KMS-11 (cell line): ENCODE data around the gene MYLK2.

Experiments used
- H2AFZ ChIP-seq: fragments of 200-600 bp; sonication (generic); 2 replicates; pipeline ENCODE4 v1.6.1; 2016; ENCODE audit warnings: antibody characterized with exemption, mixed run types, low read depth
- H3K27ac ChIP-seq: fragments of 200-600 bp; sonication (generic); 2 replicates; pipeline ENCODE4 v1.6.1; 2016; ENCODE audit warnings: mild to moderate bottlenecking, mixed run types
- H3K27me3 ChIP-seq: fragments of 200-600 bp; sonication (generic); 2 replicates; pipeline ENCODE4 v1.6.1; 2017; ENCODE audit warnings: mild to moderate bottlenecking, low read depth, mixed run types, moderate library complexity; ENCODE audit not compliant: insufficient read depth
- H3K36me3 ChIP-seq: fragments of 200-600 bp; sonication (generic); 2 replicates; pipeline ENCODE4 v1.6.1; 2017; ENCODE audit warnings: mild to moderate bottlenecking, mixed run types; ENCODE audit not compliant: insufficient read depth
- H3K4me1 ChIP-seq: fragments of 200-600 bp; sonication (generic); 2 replicates; pipeline ENCODE4 v1.6.1; 2016; ENCODE audit warnings: mild to moderate bottlenecking, low read depth, mixed run types; ENCODE audit not compliant: poor library complexity, severe bottlenecking
- H3K4me2 ChIP-seq: fragments of 200-600 bp; sonication (generic); 2 replicates; pipeline ENCODE4 v1.7.0; 2016; ENCODE audit warnings: mild to moderate bottlenecking, mixed run types
- H3K4me3 ChIP-seq: fragments of 200-600 bp; sonication (generic); IDR thresholded peaks from 2 replicates; pipeline ENCODE4 v1.6.1; 2017; ENCODE audit warnings: low read depth, low read length, mixed read lengths; ENCODE audit not compliant: insufficient read depth
- H3K79me2 ChIP-seq: fragments of 200-600 bp; sonication (generic); 2 replicates; pipeline ENCODE4 v1.6.1; 2016; ENCODE audit warnings: low read depth, mixed run types; ENCODE audit not compliant: insufficient read depth
- H3K9ac ChIP-seq: fragments of 200-600 bp; sonication (generic); 2 replicates; pipeline ENCODE4 v1.6.1; 2016; ENCODE audit warnings: mild to moderate bottlenecking, mixed run types
- H4K20me1 ChIP-seq: fragments of 200-600 bp; sonication (generic); 2 replicates; pipeline ENCODE4 v1.6.1; 2016; ENCODE audit warnings: mild to moderate bottlenecking, mixed run types; ENCODE audit not compliant: insufficient read depth
- CTCF ChIP-seq: fragments of 200-600 bp; sonication (generic); conservative IDR thresholded peaks from 2 replicates; pipeline ENCODE4 v1.6.1; 2017; ENCODE audit warnings: low read depth, mild to moderate bottlenecking, antibody characterized with exemption, low read length, moderate library complexity, mixed read lengths

MYLK2 gene

GRCh38 chr20:31819083-31819784, at the start of gene MYLK2:
Gene MYLK2 (plus strand): TSS chr20:31819356. CDS start chr20:31819581, 225 bp downstream.
- Histone ChIP-seq H3K4me2 (no peak within 1 kb of the TSS), H2AFZ (no peak within 1 kb of the TSS), H3K4me3 (no peak within 1 kb of the TSS), H3K9ac (no peak within 1 kb of the TSS), H4K20me1 (no peaks in the 10 kb centered on the region), H3K36me3 (no peaks in the 10 kb centered on the region), H3K27ac (no peak within 1 kb of the TSS), H3K79me2 (no peaks in the 10 kb centered on the region), H3K27me3 (peaks cover 5% of the 10 kb centered on the region; the same call in 1 of the 2 replicates), H3K4me1 (peaks cover 20% of the 10 kb centered on the region)
- no peak for TF ChIP-seq CTCF

- Histone ChIP-seq H2AFZ (no peak overlapping the region), H3K36me3 (peaks cover 33% of the 10 kb centered on the region; the same call in 1 of the 2 replicates), H3K79me2 (peaks cover 6% of the 10 kb centered on the region; the same call in 1 of the 2 replicates), H3K27ac (no peak overlapping the region), H3K4me2 (no peak overlapping the region), H3K4me3 (no peak overlapping the region), H3K27me3 (no peaks in the 10 kb centered on the region), H3K4me1 (peaks cover 19% of the 10 kb centered on the region), H4K20me1 (no peaks in the 10 kb centered on the region), H3K9ac (no peak overlapping the region)
- no peak for TF ChIP-seq CTCF
Measured at GRCh38 chr20:31769681-31770080, 49.5 kb upstream of the MYLK2 start.

GRCh38 chr20:31770243-31770642, 48.9 kb upstream of the MYLK2 start:
- H4K20me1 ChIP-seq: no peaks in the 10 kb centered on the region
- no peak overlapping the region for H3K27ac ChIP-seq
- H2AFZ ChIP-seq: no peak overlapping the region
- no peak overlapping the region for H3K9ac ChIP-seq
- H3K4me3 ChIP-seq: no peak overlapping the region
- H3K36me3 ChIP-seq: peaks cover 33% of the 10 kb centered on the region; the same call in 1 of the 2 replicates
- no peak for TF ChIP-seq CTCF
- H3K79me2 ChIP-seq: peaks cover 8% of the 10 kb centered on the region; the same call in 1 of the 2 replicates
- H3K4me2 ChIP-seq: no peak overlapping the region
- peaks cover 19% of the 10 kb centered on the region for H3K4me1 ChIP-seq
- no peaks in the 10 kb centered on the region for H3K27me3 ChIP-seq

GRCh38 chr20:31774408-31774807, 44.7 kb upstream of the MYLK2 start:
- Histone ChIP-seq H2AFZ (no peak overlapping the region), H3K79me2 (peaks cover 8% of the 10 kb centered on the region; the same call in 1 of the 2 replicates), H3K27ac (no peak overlapping the region), H4K20me1 (no peaks in the 10 kb centered on the region), H3K4me3 (no peak overlapping the region), H3K4me2 (no peak overlapping the region), H3K36me3 (peaks cover 40% of the 10 kb centered on the region; the same call in 1 of the 2 replicates), H3K4me1 (peaks cover 14% of the 10 kb centered on the region), H3K9ac (no peak overlapping the region), H3K27me3 (no peaks in the 10 kb centered on the region)
- no peak for TF ChIP-seq CTCF
